GM06990 (cell line): Measurements from ENCODE around the gene MAB21L3.

Source experiments
- DNase-seq: peaks from one replicate; pipeline ENCODE4 v3.0.0-alpha.2; 2011; ENCODE audit not compliant: insufficient read length; ENCODE audit errors: extremely low read depth
- H3K27me3 ChIP-seq: replicated peaks from 2 replicates; pipeline ENCODE4 v1.6.0; 2011; ENCODE audit warnings: low read length; ENCODE audit not compliant: control insufficient read depth, insufficient read depth
- H3K36me3 ChIP-seq: 2 replicates; pipeline ENCODE4 v1.5.1; 2011; ENCODE audit warnings: low read length; ENCODE audit not compliant: control insufficient read depth, insufficient read depth
- H3K4me3 ChIP-seq: replicated peaks from 2 replicates; pipeline ENCODE4 v1.5.1; 2011; ENCODE audit warnings: low read depth, mild to moderate bottlenecking, control low read depth, low read length
- TF ChIP-seq, protein P1 (sequence below): IDR thresholded peaks from 2 replicates; pipeline ENCODE4 v1.5.1; 2011; ENCODE audit warnings: low read length, control low read depth, mild to moderate bottlenecking, inconsistent platforms; ENCODE audit not compliant: insufficient read depth, poor library complexity, severe bottlenecking

The MAB21L3 gene

GRCh38 chr1:116112388-116113140, 1.4 kb downstream of the MAB21L3 start:
- H3K27me3 ChIP-seq = no peaks in the 10 kb centered on the region
- no peaks in the 10 kb centered on the region for H3K36me3 ChIP-seq
- TF ChIP-seq, protein P1, sequence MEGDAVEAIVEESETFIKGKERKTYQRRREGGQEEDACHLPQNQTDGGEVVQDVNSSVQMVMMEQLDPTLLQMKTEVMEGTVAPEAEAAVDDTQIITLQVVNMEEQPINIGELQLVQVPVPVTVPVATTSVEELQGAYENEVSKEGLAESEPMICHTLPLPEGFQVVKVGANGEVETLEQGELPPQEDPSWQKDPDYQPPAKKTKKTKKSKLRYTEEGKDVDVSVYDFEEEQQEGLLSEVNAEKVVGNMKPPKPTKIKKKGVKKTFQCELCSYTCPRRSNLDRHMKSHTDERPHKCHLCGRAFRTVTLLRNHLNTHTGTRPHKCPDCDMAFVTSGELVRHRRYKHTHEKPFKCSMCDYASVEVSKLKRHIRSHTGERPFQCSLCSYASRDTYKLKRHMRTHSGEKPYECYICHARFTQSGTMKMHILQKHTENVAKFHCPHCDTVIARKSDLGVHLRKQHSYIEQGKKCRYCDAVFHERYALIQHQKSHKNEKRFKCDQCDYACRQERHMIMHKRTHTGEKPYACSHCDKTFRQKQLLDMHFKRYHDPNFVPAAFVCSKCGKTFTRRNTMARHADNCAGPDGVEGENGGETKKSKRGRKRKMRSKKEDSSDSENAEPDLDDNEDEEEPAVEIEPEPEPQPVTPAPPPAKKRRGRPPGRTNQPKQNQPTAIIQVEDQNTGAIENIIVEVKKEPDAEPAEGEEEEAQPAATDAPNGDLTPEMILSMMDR = no peak
- no peak overlapping the region for H3K4me3 ChIP-seq
- no peak for DNase-seq

DNA sequence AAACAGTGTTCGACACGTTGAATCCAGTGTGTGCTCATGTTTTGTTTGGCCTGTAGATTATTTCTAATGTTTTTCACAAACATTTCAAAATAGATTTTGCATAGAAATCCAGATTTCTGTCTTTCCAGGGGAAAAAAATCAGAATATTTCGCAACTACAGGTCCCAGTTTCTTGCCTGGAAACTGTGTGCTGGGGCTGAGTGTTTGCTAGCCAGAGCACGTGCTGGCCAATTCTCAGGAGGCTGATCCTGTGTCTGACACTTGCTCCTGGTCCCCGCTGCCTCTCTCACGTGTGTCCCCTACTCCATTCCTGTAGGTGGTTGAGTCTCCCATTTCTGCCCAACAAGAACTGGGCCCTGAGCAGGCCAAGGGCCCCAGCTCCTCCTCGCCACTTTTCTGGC, 2.4 kb downstream of the MAB21L3 start:
- no peak for DNase-seq
- no peaks in the 10 kb centered on the region for H3K27me3 ChIP-seq
- TF ChIP-seq, protein P1 = no peak
- H3K36me3 ChIP-seq = no peaks in the 10 kb centered on the region
- no peak overlapping the region for H3K4me3 ChIP-seq

GRCh38 chr1:116115476-116116439, 4.6 kb downstream of the MAB21L3 start:
- DNase-seq = no peak
- Histone ChIP-seq H3K27me3 (no peaks in the 10 kb centered on the region), H3K4me3 (no peak overlapping the region), H3K36me3 (no peaks in the 10 kb centered on the region)
- TF ChIP-seq, protein P1 = no peak

DNA sequence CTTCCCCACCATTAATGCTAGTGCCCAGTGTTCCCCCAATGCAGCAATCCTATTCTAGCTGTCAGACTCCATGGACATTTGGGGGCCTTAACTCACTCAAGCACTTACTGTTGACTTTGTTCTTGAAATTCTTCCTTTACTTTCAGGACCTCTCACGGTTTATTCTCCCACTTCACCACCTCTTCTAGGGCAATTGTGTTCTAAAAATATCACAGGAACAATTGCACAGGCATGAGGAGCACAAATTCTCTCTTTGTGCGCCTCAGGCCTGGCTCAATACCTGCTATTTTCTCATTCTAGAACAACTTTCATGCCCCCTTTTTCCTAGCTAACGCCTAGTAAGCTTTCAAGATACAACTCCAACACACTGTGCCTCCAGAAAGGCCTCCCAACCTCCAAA, 7.3 kb downstream of the MAB21L3 start:
- Histone ChIP-seq H3K27me3 (no peaks in the 10 kb centered on the region), H3K36me3 (no peaks in the 10 kb centered on the region), H3K4me3 (no peak overlapping the region)
- TF ChIP-seq, protein P1 = no peak
- no peak for DNase-seq

DNA sequence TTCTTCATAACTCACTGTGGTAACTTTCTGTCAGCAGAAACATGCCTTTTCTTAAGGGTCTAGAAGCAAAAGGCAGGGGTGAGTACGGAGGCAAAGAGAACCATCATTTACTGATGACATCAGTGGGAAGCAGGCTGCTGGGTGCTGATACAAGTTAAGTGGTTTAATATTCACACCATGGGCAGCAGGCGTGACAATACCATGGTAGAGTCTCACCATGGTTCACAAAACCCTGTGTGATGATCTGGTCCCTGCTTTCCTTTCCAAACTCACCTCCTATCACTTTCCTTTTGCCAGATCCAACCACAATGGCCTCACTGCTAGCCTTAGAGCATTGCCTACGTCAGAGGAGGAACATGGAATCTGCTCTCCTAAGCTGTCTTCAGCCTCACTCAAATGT, 8.7 kb downstream of the MAB21L3 start:
- TF ChIP-seq, protein P1 = no peak
- H3K36me3 ChIP-seq = no peaks in the 10 kb centered on the region
- no peak for DNase-seq
- no peaks in the 10 kb centered on the region for H3K27me3 ChIP-seq
- H3K4me3 ChIP-seq = no peak overlapping the region
